WTC11 (cell line): ENCODE data around the gene CXCL8.

Experiments used
- CREM ChIP-seq: sonication (generic); formaldehyde crosslinking; IDR thresholded peaks from 2 replicates; pipeline ENCODE4 v1.8.1; 2022; ENCODE audit warnings: mild to moderate bottlenecking, missing genetic modification reagents, moderate library complexity
- JUN ChIP-seq: sonication (generic); formaldehyde crosslinking; IDR thresholded peaks from 2 replicates; pipeline ENCODE4 v1.8.0; 2023; ENCODE audit warnings: mild to moderate bottlenecking, missing genetic modification reagents
- NFYB ChIP-seq: sonication (generic); formaldehyde crosslinking; conservative IDR thresholded peaks from 2 replicates; pipeline ENCODE4 v1.8.0; 2022; ENCODE audit warnings: low read depth, missing genetic modification reagents
- TCF7 ChIP-seq: sonication (generic); formaldehyde crosslinking; IDR thresholded peaks from 2 replicates; pipeline ENCODE4 v1.8.0; 2022; ENCODE audit warnings: mild to moderate bottlenecking, low read depth, missing genetic modification reagents, moderate library complexity
- TEAD1 ChIP-seq: sonication (generic); formaldehyde crosslinking; IDR thresholded peaks from 2 replicates; pipeline ENCODE4 v1.8.0; 2022; ENCODE audit warnings: mild to moderate bottlenecking, missing genetic modification reagents
- TF ChIP-seq, protein P1 (sequence below): fragments of 200-600 bp; IDR thresholded peaks from 2 replicates; pipeline ENCODE4 v1.8.0; 2022; ENCODE audit warnings: antibody characterized with exemption
- TF ChIP-seq, protein P2 (sequence below): sonication (generic); formaldehyde crosslinking; IDR thresholded peaks from 2 replicates; pipeline ENCODE4 v1.8.1; 2022; ENCODE audit warnings: mild to moderate bottlenecking, moderate library complexity, missing genetic modification reagents
- TF ChIP-seq, protein P3 (sequence below): sonication (generic); formaldehyde crosslinking; IDR thresholded peaks from 2 replicates; pipeline ENCODE4 v1.8.1; 2023; ENCODE audit warnings: mild to moderate bottlenecking, missing genetic modification reagents, borderline replicate concordance

DNA sequence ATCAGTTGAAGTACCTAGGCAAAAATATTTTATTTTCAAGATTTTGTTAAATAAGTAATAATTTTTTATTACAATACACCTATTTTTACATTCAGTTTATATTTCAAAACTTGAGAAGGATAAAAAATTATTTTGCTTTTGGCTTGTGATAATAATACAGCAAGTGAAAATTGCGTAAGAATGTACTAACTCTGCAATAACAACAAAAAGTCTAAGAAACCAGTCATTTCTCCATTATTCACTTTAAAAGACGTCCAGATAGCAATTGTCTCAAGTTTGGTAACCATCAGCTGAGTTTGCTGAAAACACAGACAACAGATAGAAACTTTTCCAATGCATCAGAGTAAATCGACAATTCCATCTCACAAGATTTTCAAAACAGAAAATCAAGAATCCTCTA, 12.1 kb downstream of the CXCL8 start:
- TF ChIP-seq TCF7 (CRISPR knock-in tag) = no peak
- TF ChIP-seq, protein P1, sequence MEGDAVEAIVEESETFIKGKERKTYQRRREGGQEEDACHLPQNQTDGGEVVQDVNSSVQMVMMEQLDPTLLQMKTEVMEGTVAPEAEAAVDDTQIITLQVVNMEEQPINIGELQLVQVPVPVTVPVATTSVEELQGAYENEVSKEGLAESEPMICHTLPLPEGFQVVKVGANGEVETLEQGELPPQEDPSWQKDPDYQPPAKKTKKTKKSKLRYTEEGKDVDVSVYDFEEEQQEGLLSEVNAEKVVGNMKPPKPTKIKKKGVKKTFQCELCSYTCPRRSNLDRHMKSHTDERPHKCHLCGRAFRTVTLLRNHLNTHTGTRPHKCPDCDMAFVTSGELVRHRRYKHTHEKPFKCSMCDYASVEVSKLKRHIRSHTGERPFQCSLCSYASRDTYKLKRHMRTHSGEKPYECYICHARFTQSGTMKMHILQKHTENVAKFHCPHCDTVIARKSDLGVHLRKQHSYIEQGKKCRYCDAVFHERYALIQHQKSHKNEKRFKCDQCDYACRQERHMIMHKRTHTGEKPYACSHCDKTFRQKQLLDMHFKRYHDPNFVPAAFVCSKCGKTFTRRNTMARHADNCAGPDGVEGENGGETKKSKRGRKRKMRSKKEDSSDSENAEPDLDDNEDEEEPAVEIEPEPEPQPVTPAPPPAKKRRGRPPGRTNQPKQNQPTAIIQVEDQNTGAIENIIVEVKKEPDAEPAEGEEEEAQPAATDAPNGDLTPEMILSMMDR = no peak
- no peak for TF ChIP-seq TEAD1 (CRISPR knock-in tag)
- TF ChIP-seq JUN (CRISPR knock-in tag) = no peak
- no peak for TF ChIP-seq CREM (CRISPR knock-in tag)
- TF ChIP-seq, protein P2, sequence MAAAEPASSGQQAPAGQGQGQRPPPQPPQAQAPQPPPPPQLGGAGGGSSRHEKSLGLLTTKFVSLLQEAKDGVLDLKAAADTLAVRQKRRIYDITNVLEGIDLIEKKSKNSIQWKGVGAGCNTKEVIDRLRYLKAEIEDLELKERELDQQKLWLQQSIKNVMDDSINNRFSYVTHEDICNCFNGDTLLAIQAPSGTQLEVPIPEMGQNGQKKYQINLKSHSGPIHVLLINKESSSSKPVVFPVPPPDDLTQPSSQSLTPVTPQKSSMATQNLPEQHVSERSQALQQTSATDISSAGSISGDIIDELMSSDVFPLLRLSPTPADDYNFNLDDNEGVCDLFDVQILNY = no peak
- no peak for TF ChIP-seq NFYB
- TF ChIP-seq, protein P3, sequence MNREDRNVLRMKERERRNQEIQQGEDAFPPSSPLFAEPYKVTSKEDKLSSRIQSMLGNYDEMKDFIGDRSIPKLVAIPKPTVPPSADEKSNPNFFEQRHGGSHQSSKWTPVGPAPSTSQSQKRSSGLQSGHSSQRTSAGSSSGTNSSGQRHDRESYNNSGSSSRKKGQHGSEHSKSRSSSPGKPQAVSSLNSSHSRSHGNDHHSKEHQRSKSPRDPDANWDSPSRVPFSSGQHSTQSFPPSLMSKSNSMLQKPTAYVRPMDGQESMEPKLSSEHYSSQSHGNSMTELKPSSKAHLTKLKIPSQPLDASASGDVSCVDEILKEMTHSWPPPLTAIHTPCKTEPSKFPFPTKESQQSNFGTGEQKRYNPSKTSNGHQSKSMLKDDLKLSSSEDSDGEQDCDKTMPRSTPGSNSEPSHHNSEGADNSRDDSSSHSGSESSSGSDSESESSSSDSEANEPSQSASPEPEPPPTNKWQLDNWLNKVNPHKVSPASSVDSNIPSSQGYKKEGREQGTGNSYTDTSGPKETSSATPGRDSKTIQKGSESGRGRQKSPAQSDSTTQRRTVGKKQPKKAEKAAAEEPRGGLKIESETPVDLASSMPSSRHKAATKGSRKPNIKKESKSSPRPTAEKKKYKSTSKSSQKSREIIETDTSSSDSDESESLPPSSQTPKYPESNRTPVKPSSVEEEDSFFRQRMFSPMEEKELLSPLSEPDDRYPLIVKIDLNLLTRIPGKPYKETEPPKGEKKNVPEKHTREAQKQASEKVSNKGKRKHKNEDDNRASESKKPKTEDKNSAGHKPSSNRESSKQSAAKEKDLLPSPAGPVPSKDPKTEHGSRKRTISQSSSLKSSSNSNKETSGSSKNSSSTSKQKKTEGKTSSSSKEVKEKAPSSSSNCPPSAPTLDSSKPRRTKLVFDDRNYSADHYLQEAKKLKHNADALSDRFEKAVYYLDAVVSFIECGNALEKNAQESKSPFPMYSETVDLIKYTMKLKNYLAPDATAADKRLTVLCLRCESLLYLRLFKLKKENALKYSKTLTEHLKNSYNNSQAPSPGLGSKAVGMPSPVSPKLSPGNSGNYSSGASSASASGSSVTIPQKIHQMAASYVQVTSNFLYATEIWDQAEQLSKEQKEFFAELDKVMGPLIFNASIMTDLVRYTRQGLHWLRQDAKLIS (CRISPR knock-in tag) = no peak
